Skeletal muscle tissue (tissue), 4 donors: ENCODE measurements around the gene TLK2. TPM values are rescaled to one million over a fixed set of nuclear protein-coding genes. Genes with fewer than 3 reads are reported as not detected.
"Not testable (repeated sequence)": the region's sequence is repeated elsewhere in the genome, so short reads cannot be mapped to it uniquely, and the experiment has no call there.

Experiments used
- H3K27ac ChIP-seq: one replicate; pipeline ENCODE4 v1.7.0; 2013; ENCODE audit warnings: mild to moderate bottlenecking, low read depth, low read length, inconsistent platforms
- H3K27me3 ChIP-seq, 3 donors: one replicate each; pipeline ENCODE4 v1.7.0; 2013; ENCODE audit warnings: low read length in 3 of 3; ENCODE audit not compliant: control insufficient read depth in 3 of 3, insufficient read depth in 3 of 3
- H3K36me3 ChIP-seq, 3 donors: one replicate each; pipeline ENCODE4 v1.7.0; 2013; ENCODE audit warnings: low read length in 3 of 3; ENCODE audit not compliant: control insufficient read depth in 3 of 3, insufficient read depth in 3 of 3
- H3K4me1 ChIP-seq, 3 donors: one replicate each; pipeline ENCODE4 v1.7.0; 2013; ENCODE audit warnings: low read length in 3 of 3, mild to moderate bottlenecking in 3 of 3; ENCODE audit not compliant: control insufficient read depth in 3 of 3, insufficient read depth in 3 of 3
- H3K4me3 ChIP-seq, 3 donors: one replicate each; pipeline ENCODE4 v1.7.0; 2013; ENCODE audit warnings: low read length in 3 of 3
- H3K9ac ChIP-seq, 3 donors: one replicate each; pipeline ENCODE4 v1.7.0; 2013; ENCODE audit warnings: low read length in 3 of 3, mild to moderate bottlenecking in 3 of 3, moderate library complexity in 2 of 3, low read depth in 1 of 3
- H3K9me3 ChIP-seq, 3 donors: one replicate each; pipeline ENCODE4 v1.7.0; 2013; ENCODE audit warnings: low read length in 3 of 3; ENCODE audit not compliant: control insufficient read depth in 3 of 3
- total RNA-seq: library from RNA; depleted of rRNA; stranded (reverse); fragments of >200 nt; gene quantifications from one replicate; pipeline ENCODE4 v1.2.3, GENCODE V29; 2014
- donor health status: Osteomylitis.

Gene TLK2
- total RNA-seq, 1 donor from 2014 or later, result 47.0 TPM

- H3K9ac ChIP-seq, H3K9me3 ChIP-seq, H3K4me3 ChIP-seq, H3K27ac ChIP-seq, H3K27me3 ChIP-seq, H3K4me1 ChIP-seq: not testable (repeated sequence)
- peaks cover 19 to 58% (median 42%) of the 10 kb centered on the region in 3 donors for H3K36me3 ChIP-seq
These were observed 133.7 kb downstream of the TLK2 start for GRCh38 chr17:62612289-62612688.

- peaks cover 3 to 10% (median 3%) of the 10 kb centered on the region in 3 donors for H3K4me1 ChIP-seq
- H3K27ac ChIP-seq, H3K27me3 ChIP-seq, H3K9ac ChIP-seq, H3K9me3 ChIP-seq, H3K4me3 ChIP-seq: not testable (repeated sequence)
- peaks cover 17 to 51% (median 36%) of the 10 kb centered on the region in 3 donors for H3K36me3 ChIP-seq
These were observed 134.5 kb downstream of the TLK2 start for GRCh38 chr17:62613095-62613494.

DNA sequence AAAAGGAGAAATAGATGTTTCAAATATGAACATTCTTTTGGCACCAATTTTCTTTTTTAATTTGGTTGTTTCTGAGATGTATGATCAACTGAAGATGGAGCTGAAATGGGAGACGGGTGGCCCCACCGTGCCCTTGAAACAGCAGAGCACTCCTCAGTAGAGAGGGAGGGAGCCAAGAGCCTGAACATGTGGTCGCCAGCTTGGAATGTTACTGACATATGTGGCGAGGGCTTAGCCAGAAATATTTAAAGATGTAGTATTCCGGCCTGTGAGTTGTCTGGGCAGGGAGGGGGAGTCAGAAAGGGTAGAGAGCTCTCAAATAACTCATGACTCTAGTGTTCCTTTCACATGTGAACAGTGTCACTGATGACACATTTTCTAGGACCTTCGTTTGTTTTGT, 135.5 kb downstream of the TLK2 start:
- H3K9me3 ChIP-seq, result no peaks in the 10 kb centered on the region
- H3K4me1 ChIP-seq, result peaks cover 6 to 12% (median 8%) of the 10 kb centered on the region in 3 donors
- no peaks in the 10 kb centered on the region for H3K27me3 ChIP-seq
- H3K36me3 ChIP-seq, result peaks cover 14 to 41% (median 29%) of the 10 kb centered on the region in 3 donors
- H3K27ac ChIP-seq, result no peak overlapping the region
- no peak overlapping the region for H3K4me3 ChIP-seq
- no peak overlapping the region for H3K9ac ChIP-seq

DNA sequence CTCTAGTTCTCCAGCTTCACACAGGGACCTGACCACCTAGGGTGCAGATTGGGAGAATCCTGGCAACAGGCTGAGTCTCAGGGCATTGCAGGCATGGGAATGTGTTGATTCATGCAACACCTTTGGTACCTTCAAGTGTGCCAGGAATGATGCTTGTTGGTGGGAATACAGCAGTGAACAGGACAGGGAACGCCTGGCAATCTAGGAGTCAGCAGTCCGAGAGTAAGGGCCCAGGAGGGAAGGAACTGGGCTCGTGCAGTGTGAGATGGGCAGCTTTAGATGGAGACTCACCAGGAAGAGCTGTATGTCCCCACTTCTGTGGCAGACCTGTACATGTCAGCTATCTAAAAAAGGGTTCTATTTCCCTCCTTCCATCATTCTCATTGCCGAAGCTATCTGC, 136.9 kb downstream of the TLK2 start:
- Histone ChIP-seq H3K9ac (no peak overlapping the region), H3K36me3 (peaks cover 10 to 31% (median 19%) of the 10 kb centered on the region in 3 donors), H3K9me3 (no peaks in the 10 kb centered on the region), H3K27me3 (no peaks in the 10 kb centered on the region), H3K4me1 (peaks cover 8 to 12% (median 12%) of the 10 kb centered on the region in 3 donors), H3K27ac (no peak overlapping the region), H3K4me3 (no peak overlapping the region)

DNA sequence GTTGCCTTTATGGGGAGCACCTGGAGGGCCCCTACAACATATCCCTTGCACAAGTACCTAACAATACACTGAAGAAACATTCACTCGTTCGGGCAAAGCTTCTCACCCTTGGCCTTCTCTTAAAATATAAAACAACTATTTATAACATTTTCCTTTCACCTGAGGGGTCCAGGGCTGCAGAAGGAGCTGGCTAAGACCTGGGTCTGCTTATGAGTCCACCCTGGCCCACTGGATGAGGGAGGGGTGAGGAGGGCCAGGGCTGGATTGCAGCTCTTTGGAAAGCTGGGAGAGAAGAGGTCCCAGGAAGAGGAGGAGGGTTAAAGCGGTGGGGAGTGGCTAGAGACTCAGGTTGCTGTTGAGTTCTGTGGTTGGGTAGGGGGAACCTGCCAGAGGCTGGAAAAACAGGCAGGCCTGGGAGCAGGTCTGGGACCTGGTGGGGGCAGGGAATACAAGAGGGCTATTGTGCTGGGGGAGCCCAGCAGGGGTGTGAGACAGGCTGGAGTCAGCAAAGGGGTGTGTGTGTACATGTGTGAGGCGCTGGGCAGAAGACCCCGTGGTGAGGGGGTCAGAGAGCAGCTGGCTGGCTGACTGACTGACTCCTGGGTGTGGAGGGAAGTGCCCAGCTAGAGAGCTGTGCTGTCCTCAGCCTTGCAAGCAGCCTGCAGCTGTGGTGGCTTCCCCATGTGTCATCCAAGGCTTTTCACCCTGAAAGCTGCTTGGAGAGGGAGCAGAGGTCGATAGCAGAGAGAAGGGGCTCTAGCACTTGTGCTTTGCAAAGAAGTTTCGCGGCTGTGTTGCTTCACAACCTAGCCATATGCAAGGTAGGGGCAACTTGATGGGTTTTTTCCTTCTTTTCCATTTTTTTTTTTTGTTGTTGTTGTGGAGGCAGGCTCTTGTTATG, 138.6 kb downstream of the TLK2 start:
- no peak overlapping the region for H3K9ac ChIP-seq
- H3K27ac ChIP-seq, result no peak overlapping the region
- H3K4me1 ChIP-seq, result peaks cover 8 to 12% (median 12%) of the 10 kb centered on the region in 3 donors
- no peak overlapping the region for H3K4me3 ChIP-seq
- H3K9me3 ChIP-seq, result no peaks in the 10 kb centered on the region
- peaks cover 8 to 16% (median 12%) of the 10 kb centered on the region in 3 donors for H3K36me3 ChIP-seq
- H3K27me3 ChIP-seq, result no peaks in the 10 kb centered on the region

DNA sequence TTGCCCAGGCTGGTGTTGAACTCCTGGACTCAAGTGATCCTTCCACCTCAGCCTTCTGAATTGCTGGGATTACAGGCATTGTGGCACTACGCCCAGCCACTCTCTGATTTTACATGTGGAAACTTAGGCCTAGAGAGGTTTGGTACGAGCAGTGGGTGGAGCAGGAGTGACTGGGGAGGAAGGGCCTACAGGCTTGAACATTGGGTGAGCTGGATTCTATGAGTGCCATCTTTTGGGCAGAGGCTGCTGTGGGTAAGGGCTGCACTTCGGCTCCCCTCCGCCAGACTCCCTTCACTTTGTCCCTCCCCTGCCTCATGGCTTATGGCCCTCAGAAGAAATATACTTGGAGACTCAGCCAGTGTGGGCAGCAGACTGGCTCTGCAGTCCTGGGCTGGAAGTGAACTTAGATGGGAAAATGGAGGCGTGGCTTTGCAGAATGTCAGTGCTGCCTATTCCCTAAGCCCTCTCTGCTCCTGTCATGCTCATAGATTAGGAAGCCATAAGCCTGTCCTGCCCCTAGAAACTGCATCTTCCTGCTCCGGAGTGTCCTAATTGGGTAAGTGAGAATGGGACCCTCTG, 139.4 kb downstream of the TLK2 start:
- no peak overlapping the region for H3K27ac ChIP-seq
- peaks cover 0 to under 1% (median 0%) of the 10 kb centered on the region in 3 donors for H3K27me3 ChIP-seq
- peaks cover 8 to 12% (median 12%) of the 10 kb centered on the region in 3 donors for H3K4me1 ChIP-seq
- no peaks in the 10 kb centered on the region for H3K9me3 ChIP-seq
- peaks cover 8 to 16% (median 11%) of the 10 kb centered on the region in 3 donors for H3K36me3 ChIP-seq
- no peak overlapping the region for H3K4me3 ChIP-seq
- no peak overlapping the region for H3K9ac ChIP-seq

- H3K9me3 ChIP-seq, result no peaks in the 10 kb centered on the region
- peaks cover 8 to 12% (median 11%) of the 10 kb centered on the region in 3 donors for H3K4me1 ChIP-seq
- peaks cover 8 to 16% (median 11%) of the 10 kb centered on the region in 3 donors for H3K36me3 ChIP-seq
- no peak overlapping the region for H3K27ac ChIP-seq
- H3K9ac ChIP-seq, result no peak overlapping the region
- H3K4me3 ChIP-seq, result no peak overlapping the region
- peaks cover 0 to 3% (median 0%) of the 10 kb centered on the region in 3 donors for H3K27me3 ChIP-seq
These were observed 140.2 kb downstream of the TLK2 start for GRCh38 chr17:62618647-62619416.

GRCh38 chr17:62619417-62620155, 141.0 kb downstream of the TLK2 start:
- no peak overlapping the region for H3K9ac ChIP-seq
- H3K27me3 ChIP-seq, result peaks cover 0 to 3% (median 0%) of the 10 kb centered on the region in 3 donors
- H3K4me3 ChIP-seq, result no peak overlapping the region
- H3K27ac ChIP-seq, result no peak overlapping the region
- H3K4me1 ChIP-seq, result peaks cover 5 to 12% (median 8%) of the 10 kb centered on the region in 3 donors
- no peaks in the 10 kb centered on the region for H3K9me3 ChIP-seq
- peaks cover 8 to 12% (median 9%) of the 10 kb centered on the region in 3 donors for H3K36me3 ChIP-seq

- Histone ChIP-seq H3K9me3 (no peaks in the 10 kb centered on the region), H3K27me3 (peaks cover 0 to 14% (median 8%) of the 10 kb centered on the region in 3 donors), H3K9ac (no peak overlapping the region), H3K36me3 (peaks cover 4 to 5% (median 5%) of the 10 kb centered on the region in 3 donors), H3K4me3 (no peak overlapping the region), H3K4me1 (peaks cover 11 to 19% (median 14%) of the 10 kb centered on the region in 3 donors), H3K27ac (no peak overlapping the region)
These were observed 142.6 kb downstream of the TLK2 start for GRCh38 chr17:62621223-62621622.
